Fibroblast of pulmonary artery (primary cell): ENCODE results near the gene KMT2B.

Experiments
- DNase-seq: peaks from one replicate; pipeline ENCODE4 v3.0.0-alpha.2; 2010; ENCODE audit warnings: low read depth
- H3K4me3 ChIP-seq: replicated peaks from 2 replicates; pipeline ENCODE4 v1.5.1; 2011; ENCODE audit warnings: low read depth, mild to moderate bottlenecking, control low read depth, low read length, moderate library complexity
- TF ChIP-seq, protein P1 (sequence below): IDR thresholded peaks from 2 replicates; pipeline ENCODE4 v1.5.1; 2011; ENCODE audit warnings: mild to moderate bottlenecking, control low read depth, low read length, inconsistent platforms; ENCODE audit errors: missing control alignments

KMT2B gene

DNA sequence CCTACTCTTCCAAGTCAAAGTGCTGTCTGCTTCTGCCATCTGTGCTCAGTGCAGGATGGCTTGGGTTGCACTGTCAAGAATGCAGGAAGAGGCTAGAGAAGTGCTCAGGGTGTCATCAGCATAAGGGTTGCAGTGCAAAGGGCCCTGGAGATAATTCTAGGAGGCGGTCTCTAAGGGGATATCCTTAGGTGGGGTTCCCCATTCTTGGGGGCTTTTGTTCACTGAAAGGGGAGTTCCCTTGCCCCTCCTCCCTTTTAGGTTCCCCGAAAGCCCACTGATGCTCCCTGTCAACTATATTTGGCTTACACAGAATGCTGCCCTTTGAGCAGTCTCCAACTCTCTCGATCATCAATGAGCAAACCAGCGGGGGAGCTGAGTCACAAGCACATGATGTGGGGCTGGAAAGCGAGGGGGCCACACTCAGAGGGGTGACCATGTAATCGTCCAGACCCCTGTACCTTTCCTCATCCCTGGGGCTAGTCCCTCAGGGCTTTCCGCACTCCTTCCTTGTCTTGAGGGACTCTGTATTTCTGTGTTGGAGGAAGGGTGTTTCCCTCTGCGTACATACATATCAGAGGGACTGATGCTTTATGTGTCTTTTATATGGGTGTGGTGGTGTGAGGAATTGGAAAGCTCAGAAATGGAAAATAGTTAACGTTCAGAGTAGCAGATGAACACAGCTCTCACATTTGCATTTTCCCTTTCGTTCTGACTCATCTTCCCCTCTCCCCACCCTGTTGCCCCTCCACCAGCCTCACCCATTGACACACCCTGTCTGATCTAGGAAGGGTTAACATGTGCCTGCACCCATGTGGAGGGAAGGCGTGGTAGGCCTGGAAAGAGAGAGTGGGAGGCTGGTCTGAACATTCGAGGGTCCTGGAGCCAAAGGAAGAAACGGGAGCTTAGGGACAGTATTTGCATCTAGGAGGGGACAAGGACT lies 6.7 kb upstream of the KMT2B start:
- H3K4me3 ChIP-seq, result no peak overlapping the region
- no peak for DNase-seq
- TF ChIP-seq, protein P1, sequence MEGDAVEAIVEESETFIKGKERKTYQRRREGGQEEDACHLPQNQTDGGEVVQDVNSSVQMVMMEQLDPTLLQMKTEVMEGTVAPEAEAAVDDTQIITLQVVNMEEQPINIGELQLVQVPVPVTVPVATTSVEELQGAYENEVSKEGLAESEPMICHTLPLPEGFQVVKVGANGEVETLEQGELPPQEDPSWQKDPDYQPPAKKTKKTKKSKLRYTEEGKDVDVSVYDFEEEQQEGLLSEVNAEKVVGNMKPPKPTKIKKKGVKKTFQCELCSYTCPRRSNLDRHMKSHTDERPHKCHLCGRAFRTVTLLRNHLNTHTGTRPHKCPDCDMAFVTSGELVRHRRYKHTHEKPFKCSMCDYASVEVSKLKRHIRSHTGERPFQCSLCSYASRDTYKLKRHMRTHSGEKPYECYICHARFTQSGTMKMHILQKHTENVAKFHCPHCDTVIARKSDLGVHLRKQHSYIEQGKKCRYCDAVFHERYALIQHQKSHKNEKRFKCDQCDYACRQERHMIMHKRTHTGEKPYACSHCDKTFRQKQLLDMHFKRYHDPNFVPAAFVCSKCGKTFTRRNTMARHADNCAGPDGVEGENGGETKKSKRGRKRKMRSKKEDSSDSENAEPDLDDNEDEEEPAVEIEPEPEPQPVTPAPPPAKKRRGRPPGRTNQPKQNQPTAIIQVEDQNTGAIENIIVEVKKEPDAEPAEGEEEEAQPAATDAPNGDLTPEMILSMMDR, result no peak

DNA sequence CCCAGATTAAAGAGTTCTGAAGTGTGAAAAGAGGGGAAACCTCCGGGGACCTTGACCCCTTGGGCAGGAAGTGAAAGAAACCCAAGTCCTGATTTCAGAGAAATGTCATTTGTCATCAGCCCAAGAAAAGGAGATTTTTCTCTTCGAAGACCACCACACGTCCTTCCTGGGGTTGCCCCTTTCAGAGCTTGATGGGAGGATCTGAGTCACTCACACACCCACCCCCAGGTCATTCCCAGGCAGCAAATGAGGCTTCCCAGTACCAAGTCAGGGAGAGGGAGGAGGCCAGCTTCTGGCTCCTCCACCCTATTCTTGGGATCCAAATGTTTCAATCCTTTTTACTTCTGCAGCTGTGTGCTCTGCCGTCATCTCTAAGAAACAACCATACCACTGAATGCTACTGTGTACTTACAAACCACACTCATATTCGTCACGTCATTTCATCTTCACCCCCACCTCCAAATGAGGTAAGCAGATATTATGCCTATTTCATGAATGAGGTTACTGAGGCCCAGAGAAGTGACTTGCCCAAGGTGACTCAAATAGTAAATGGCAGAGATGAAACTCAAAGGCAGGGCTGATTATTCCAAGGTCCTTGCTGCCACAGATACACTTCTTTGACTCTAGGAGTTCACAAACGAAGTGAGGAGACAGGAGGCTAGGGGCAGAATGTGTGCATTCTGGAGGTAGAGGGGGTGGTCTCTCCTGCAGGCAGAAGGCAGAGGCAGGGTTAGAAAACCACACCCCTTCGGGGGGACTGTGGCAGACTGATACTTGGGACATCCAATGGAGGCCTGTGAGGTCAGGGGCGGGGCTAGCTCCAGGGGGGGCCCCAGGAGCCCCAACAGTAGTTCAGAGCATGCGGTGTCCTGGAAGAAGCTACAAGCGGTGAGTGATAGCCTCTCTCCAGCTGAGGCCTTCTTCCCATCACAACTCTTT lies 5.0 kb upstream of the KMT2B start:
- TF ChIP-seq, protein P1, result no peak
- DNase-seq, result no peak

GRCh38 chr19:35713506-35713850 lies 4.3 kb upstream of the KMT2B start:
- DNase-seq, result no peak
- TF ChIP-seq, protein P1, result no peak
- no peak overlapping the region for H3K4me3 ChIP-seq

More for the DNA sequence above, 5.0 kb upstream of the KMT2B start:
- no peak overlapping the region for H3K4me3 ChIP-seq

DNA sequence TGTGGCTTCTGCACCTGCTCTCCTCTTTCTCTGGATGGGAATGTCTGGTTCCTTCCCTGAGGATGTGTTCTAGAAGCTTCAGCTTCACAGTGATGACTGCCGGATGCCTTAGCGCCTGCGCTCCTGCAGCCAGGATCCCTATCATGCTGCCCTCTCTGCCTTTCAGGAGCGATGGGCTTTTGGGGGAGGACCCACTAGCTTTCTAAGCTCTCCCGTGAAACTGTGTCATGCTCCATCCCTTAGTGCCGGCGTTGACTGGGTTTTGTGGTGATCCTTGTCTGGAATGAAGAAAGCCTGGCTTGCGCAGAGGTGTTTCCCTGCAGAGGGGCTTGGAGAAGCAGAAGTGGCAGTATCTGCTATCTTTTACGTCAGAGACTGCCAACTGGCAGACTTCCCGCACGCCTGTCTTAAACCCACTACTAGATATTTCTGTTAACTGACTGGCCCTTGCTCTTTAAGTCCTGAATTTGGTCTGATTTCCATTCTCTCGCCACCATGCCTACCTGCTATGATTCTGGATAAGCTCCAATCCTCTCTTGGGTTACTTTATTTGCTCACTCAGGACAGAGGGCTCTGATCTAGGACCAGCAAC lies 3.8 kb upstream of the KMT2B start:
- TF ChIP-seq, protein P1, result no peak
- no peak for DNase-seq
- H3K4me3 ChIP-seq, result no peak overlapping the region

- H3K4me3 ChIP-seq, result no peak overlapping the region
- TF ChIP-seq, protein P1, result no peak
- no peak for DNase-seq
These were observed 3.0 kb upstream of the KMT2B start for GRCh38 chr19:35714601-35715354.

DNA sequence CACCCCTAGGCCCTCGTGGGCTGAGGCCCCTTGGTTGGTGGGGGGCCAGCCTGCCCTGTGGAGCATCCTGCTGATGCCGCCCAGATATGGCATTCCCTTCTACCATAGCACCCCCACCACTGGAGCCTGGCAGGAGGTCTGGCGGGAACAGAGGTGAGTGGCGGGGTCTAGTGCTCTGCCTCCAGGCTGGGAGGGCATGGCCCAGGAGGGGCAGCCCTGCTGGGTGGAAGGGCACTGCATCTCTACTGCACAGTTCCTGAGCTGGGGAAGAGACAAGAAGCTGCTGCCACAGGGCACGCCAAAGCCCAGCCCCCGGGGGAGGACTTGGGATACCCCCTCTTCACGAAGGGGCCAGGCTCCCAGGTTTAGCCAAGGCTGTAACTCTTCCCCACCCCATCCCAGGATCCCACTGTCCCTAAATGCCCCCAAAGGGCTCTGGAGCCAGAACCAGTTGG lies 2.4 kb upstream of the KMT2B start:
- H3K4me3 ChIP-seq, result no peak overlapping the region
- DNase-seq, result no peak
- TF ChIP-seq, protein P1, result no peak
